ENCODE results near the gene KCNJ1. TPM values are rescaled to one million over a fixed set of nuclear protein-coding genes. Genes with fewer than 3 reads are reported as not detected.

Gene KCNJ1
- total and polyA plus RNA-seq, 9 of the 15 experiments (the other 6 are each of a cell fraction or from before 2014, with no cell fraction given) = not detected

DNA sequence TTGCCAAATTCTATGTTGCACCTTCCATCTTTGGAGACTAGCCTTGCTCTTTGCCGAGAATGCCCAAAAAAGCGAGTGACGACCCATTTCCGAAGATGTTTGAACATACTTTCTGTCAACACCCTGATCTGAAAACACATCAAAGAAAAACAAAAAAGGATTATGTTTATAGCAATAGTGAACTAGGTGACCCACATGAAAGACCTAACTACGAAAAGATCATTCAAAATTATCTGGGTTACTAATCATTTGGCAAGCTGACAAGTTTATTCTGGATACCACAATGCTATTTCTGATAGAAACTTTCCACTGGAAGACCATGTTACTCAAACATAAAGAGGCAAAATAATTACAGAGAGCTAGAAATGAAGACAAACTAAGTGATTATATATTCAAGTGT is 27.0 kb downstream of the KCNJ1 start:
- no peak for TF ChIP-seq PYGO2 (tag; IDR thresholded peaks at IDR 0.05)
- Histone ChIP-seq H3K79me2 (ENCODE audit: control insufficient read depth, insufficient read depth, low read length) (no peaks in the 10 kb centered on the region), H4K20me1 (replicated peaks; ENCODE audit: control insufficient read depth, insufficient read depth, low read length) (no peaks in the 10 kb centered on the region), H3K9me1 (ENCODE audit: control insufficient read depth, insufficient read depth, low read length) (no peaks in the 10 kb centered on the region), H3K9me3 (replicated peaks; ENCODE audit: control insufficient read depth, insufficient read depth, low read depth, low read length) (no peaks in the 10 kb centered on the region), H3K27ac (ENCODE audit: extremely low read depth, low read depth, low read length) (no peak overlapping the region), H3K36me3 (ENCODE audit: control insufficient read depth, insufficient read depth, low read length) (no peaks in the 10 kb centered on the region), H3K4me1 (replicated peaks in 1 of 2; ENCODE audit: control insufficient read depth in 2 of 2, insufficient read depth in 2 of 2, low read length in 2 of 2) (no peaks in the 10 kb centered on the region), H3K4me3 (no peak overlapping the region), H3K4me2 (ENCODE audit: insufficient read depth, low read length) (no peak overlapping the region), H3K9ac (ENCODE audit: insufficient read depth in 1 of 2, low read depth in 2 of 2, low read length in 2 of 2) (no peak overlapping the region), H2AFZ (ENCODE audit: low read depth, low read length) (no peak overlapping the region), H3K27me3 (ENCODE audit: control insufficient read depth in 2 of 2, insufficient read depth in 2 of 2, low read length in 2 of 2) (no peaks in the 10 kb centered on the region)
- ChIA-PET POLR2A (no interaction called here), CTCF (ENCODE audit: low intra/inter-chr PET ratio) (no interaction called here)
- WGBS (ENCODE audit: insufficient coverage, low coverage, missing lambda C conversion rate) = 2% methylated on average over 5 of the region's 5 CpGs
- in situ Hi-C loops (cut with MboI) (loop anchor here (25.0 kb wide), 1 partner anchor 803 kb away; no protein-coding TSS in a partner anchor), intact Hi-C loops (cut with micrococcal nuclease) (no loop called here)
- DNase-seq (ENCODE audit: extremely low read depth in 1 of 4, low spot score in 3 of 4) = no peak
- no peak for ATAC-seq
- BruUV-seq (replicated peaks) = no TSS peak
- no peak for FAIRE-seq

- intact Hi-C loops (cut with micrococcal nuclease) = no loop called here
- H3K4me1 ChIP-seq (replicated peaks in 1 of 2; ENCODE audit: control insufficient read depth in 2 of 2, insufficient read depth in 2 of 2, low read length in 2 of 2) = no peaks in the 10 kb centered on the region
- no peak for FAIRE-seq
Observed at GRCh38 chr11:128839081-128839480, 28.0 kb downstream of the KCNJ1 start.

More at GRCh38 chr11:128839081-128839480, 28.0 kb downstream of the KCNJ1 start:
- no peak for ATAC-seq
- TF ChIP-seq ZNF277 (CRISPR knock-in tag; IDR thresholded peaks at IDR 0.05; ENCODE audit: borderline replicate concordance) = no peak
- no peak for TF ChIP-seq MAFF (IDR thresholded peaks at IDR 0.05; ENCODE audit: low read length)
- no peak overlapping the region for H3K9ac ChIP-seq (ENCODE audit: insufficient read depth in 1 of 2, low read depth in 2 of 2, low read length in 2 of 2)
- no peaks in the 10 kb centered on the region for H4K20me1 ChIP-seq (replicated peaks; ENCODE audit: control insufficient read depth, insufficient read depth, low read length)
- in situ Hi-C loops (cut with MboI) = loop anchor here (10.0 to 25.0 kb wide), 2 partner anchors 664 to 802 kb away; no protein-coding TSS in a partner anchor
- no peaks in the 10 kb centered on the region for H3K9me1 ChIP-seq (ENCODE audit: control insufficient read depth, insufficient read depth, low read length)
- no peak for DNase-seq (ENCODE audit: extremely low read depth in 1 of 4, low spot score in 3 of 4)
- H3K27ac ChIP-seq (ENCODE audit: extremely low read depth, low read depth, low read length) = no peak overlapping the region
- 0% methylated on average over 5 of the region's 5 CpGs for WGBS (ENCODE audit: insufficient coverage, low coverage, missing lambda C conversion rate)
- no TSS peak for BruUV-seq (replicated peaks)
- H3K4me3 ChIP-seq = no peak overlapping the region
- H3K27me3 ChIP-seq (ENCODE audit: control insufficient read depth in 2 of 2, insufficient read depth in 2 of 2, low read length in 2 of 2) = no peaks in the 10 kb centered on the region
- no peaks in the 10 kb centered on the region for H3K9me3 ChIP-seq (replicated peaks; ENCODE audit: control insufficient read depth, insufficient read depth, low read depth, low read length)
- no peak overlapping the region for H2AFZ ChIP-seq (ENCODE audit: low read depth, low read length)
- no peak overlapping the region for H3K4me2 ChIP-seq (ENCODE audit: insufficient read depth, low read length)
- H3K36me3 ChIP-seq (ENCODE audit: control insufficient read depth, insufficient read depth, low read length) = no peaks in the 10 kb centered on the region
- H3K79me2 ChIP-seq (ENCODE audit: control insufficient read depth, insufficient read depth, low read length) = no peaks in the 10 kb centered on the region
- POLR2A ChIA-PET = no interaction called here
- CTCF ChIA-PET (ENCODE audit: low intra/inter-chr PET ratio) = no interaction called here
